CD4-positive, alpha-beta T cell (primary cell): Measurements from ENCODE around the gene LBHD1. TPM values are rescaled to one million over a fixed set of nuclear protein-coding genes. Genes with fewer than 3 reads are reported as not detected.

Experiments
- ATAC-seq: fragments of 200-7000 bp; cut with Tn5 transposase; one replicate; pipeline ENCODE4 v1.10.0; 2022; ENCODE audit warnings: mild to moderate bottlenecking; ENCODE audit not compliant: poor library complexity
- CTCF ChIA-PET: fragments of 350-600 bp; sonication (Branson Sonifier 250); formaldehyde crosslinking; loops from one replicate; lab custom pipeline; 2021; ENCODE audit warnings: antibody characterized with exemption, inconsistent platforms; lab: Charles Lee
- POLR2A ChIA-PET: fragments of 350-600 bp; sonication (Branson Sonifier 250); formaldehyde crosslinking; loops from one replicate; lab custom pipeline; 2021; ENCODE audit warnings: antibody characterized with exemption, inconsistent platforms; lab: Charles Lee
- DNase-seq, 14 experiments: peaks; one replicate each; pipeline ENCODE4 v3.0.0-alpha.2; 2013 to 2020; ENCODE audit warnings: mixed read lengths in 2 of 14
- H3K27ac ChIP-seq, 2 donors: one replicate each; pipeline versions ENCODE4 v1.5.1 to v1.7.0; 2013; ENCODE audit warnings: low read length in 2 of 2, low read depth in 1 of 2, mild to moderate bottlenecking in 1 of 2
- H3K27me3 ChIP-seq, 2 experiments: 1 replicate in 1 of 2; 2 replicates in 1 of 2; pipeline versions ENCODE4 v1.6.1 to v1.7.0; 2013; ENCODE audit warnings: low read length in 2 of 2, control low read depth in 1 of 2, mild to moderate bottlenecking in 1 of 2, moderate library complexity in 1 of 2; ENCODE audit not compliant: insufficient read depth in 2 of 2, control insufficient read depth in 1 of 2
- H3K36me3 ChIP-seq: one replicate; pipeline ENCODE4 v1.6.1; 2013; ENCODE audit warnings: low read length, control low read depth; ENCODE audit not compliant: insufficient read depth
- H3K4me1 ChIP-seq: one replicate; pipeline ENCODE4 v1.6.1; 2013; ENCODE audit warnings: low read length, control low read depth; ENCODE audit not compliant: insufficient read depth
- H3K4me3 ChIP-seq: one replicate; pipeline ENCODE4 v1.5.1; 2013; ENCODE audit warnings: mild to moderate bottlenecking, low read length, moderate library complexity
- H3K9me3 ChIP-seq, 2 experiments: 1 replicate in 1 of 2; 2 replicates in 1 of 2; pipeline versions ENCODE4 v1.6.1 to v1.7.0; 2013; ENCODE audit warnings: low read length in 2 of 2, mild to moderate bottlenecking in 2 of 2, control low read depth in 1 of 2, moderate library complexity in 1 of 2; ENCODE audit not compliant: control insufficient read depth in 1 of 2, insufficient read depth in 1 of 2
- H3K27ac Mint-ChIP-seq: one replicate; pipeline ENCODE4 v1.8.0; 2020; ENCODE audit warnings: mixed read lengths
- H3K27me3 Mint-ChIP-seq: one replicate; pipeline ENCODE4 v1.8.0; 2021; ENCODE audit warnings: mixed read lengths
- H3K36me3 Mint-ChIP-seq: one replicate; pipeline ENCODE4 v1.8.0; 2021; ENCODE audit warnings: low read depth, mixed read lengths
- H3K4me1 Mint-ChIP-seq: one replicate; pipeline ENCODE4 v1.8.0; 2021; ENCODE audit warnings: low read depth, mixed read lengths
- H3K4me3 Mint-ChIP-seq: one replicate; pipeline ENCODE4 v1.8.0; 2020; ENCODE audit warnings: mild to moderate bottlenecking, mixed read lengths
- H3K9me3 Mint-ChIP-seq: one replicate; pipeline ENCODE4 v1.8.0; 2020; ENCODE audit warnings: mixed read lengths
- intact Hi-C, 2 experiments: fragments of 100-400 bp; cut with DNase I in 1 of 2; cut with micrococcal nuclease in 1 of 2; formaldehyde crosslinking; loops; one replicate each; pipeline versions ENCODE4 v1.15.1 to v1.9.0; 2023 to 2025; cut with DNase I, micrococcal nuclease
- total RNA-seq, 174 experiments: library from RNA in 2 of 174; stranded (reverse) in 2 of 174; gene quantifications; one replicate each; pipeline ENCODE4 v1.2.3 and lab custom pipeline; 2021 to 2026
- TF ChIP-seq, protein P1 (sequence below): fragments of 200-600 bp; IDR thresholded peaks from one replicate; pipeline ENCODE4 v1.8.0; 2022; ENCODE audit warnings: antibody characterized with exemption, mild to moderate bottlenecking

The LBHD1 gene
- total RNA-seq, 2 experiments from 2014 or later: 10.4 to 10.5 TPM

DNA sequence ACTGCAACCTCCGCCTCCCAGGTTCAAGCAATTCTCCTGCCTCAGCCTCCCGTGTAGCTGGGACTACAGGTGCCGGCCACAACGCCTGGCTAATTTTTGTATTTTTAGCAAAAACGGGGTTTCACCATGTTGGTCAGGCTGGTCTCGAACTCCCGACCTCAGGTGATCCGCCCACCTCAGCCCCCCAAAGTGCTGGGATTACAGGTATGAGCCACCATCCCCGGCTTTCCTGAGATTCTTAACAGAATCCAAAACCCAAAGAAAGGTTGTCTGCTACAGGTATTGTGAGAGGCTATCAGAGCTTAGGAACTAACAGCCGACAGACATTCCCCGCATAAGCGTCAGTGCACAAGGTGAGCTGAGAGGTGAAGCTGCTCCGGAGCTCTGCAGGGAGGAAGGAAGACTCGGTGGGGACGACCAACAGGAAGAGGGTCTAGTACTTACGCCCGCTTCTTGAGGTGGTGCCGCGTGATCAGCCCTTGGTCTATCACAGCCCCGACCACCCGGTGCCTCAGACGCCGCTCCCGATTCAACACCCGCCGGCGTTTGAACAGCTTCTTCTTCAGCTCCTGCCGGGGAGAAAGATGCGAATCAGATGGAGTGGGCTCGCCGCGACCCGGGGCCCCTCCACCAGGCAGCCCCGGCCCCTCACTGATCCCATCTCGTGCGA lies 7.5 kb downstream of the LBHD1 start:
- peaks cover 42% of the 10 kb centered on the region for H3K4me1 ChIP-seq
- CTCF ChIA-PET: interaction anchor here (1.0 to 1.9 kb wide), 9 partner anchors 10 to 240 kb away, joined by 3 to 7 read pairs (median 5); partner anchors contain the start of genes B3GAT3, GANAB, INTS5 and TUT1
- no peaks in the 10 kb centered on the region for H3K27me3 ChIP-seq
- peak overlapping the region; percentile 73 for H3K4me3 ChIP-seq
- no peaks in the 10 kb centered on the region for H3K27me3 Mint-ChIP-seq
- intact Hi-C loops: loop anchor here (1.0 to 10.0 kb wide), 2 partner anchors 11 to 870 kb away; partner anchors contain the start of genes INTS5 (in 2 of the 2), FEN1 (in 1 of the 2) and TMEM258 (in 1 of the 2)
- peak overlapping the region; percentile 96 for H3K27ac Mint-ChIP-seq
- DNase-seq (peak in 13 of 14 experiments; percentile 33 to 78 (median 50)), ATAC-seq (peak; percentile 61)
- peaks cover 21% of the 10 kb centered on the region for H3K36me3 ChIP-seq
- peak overlapping the region; percentile 99 for H3K4me3 Mint-ChIP-seq
- no peaks in the 10 kb centered on the region for H3K9me3 Mint-ChIP-seq
- H3K4me1 Mint-ChIP-seq: peaks cover 35% of the 10 kb centered on the region
- POLR2A ChIA-PET: interaction anchor here (0.7 to 5.3 kb wide), 46 partner anchors 10 to 1621 kb away, joined by 3 to 170 read pairs (median 6); partner anchors contain the start of genes B3GAT3, BAD, BSCL2 and EEF1G
- H3K27ac ChIP-seq: peak overlapping the region; percentile 80 to 88
- H3K9me3 ChIP-seq: no peaks in the 10 kb centered on the region
- TF ChIP-seq, protein P1, sequence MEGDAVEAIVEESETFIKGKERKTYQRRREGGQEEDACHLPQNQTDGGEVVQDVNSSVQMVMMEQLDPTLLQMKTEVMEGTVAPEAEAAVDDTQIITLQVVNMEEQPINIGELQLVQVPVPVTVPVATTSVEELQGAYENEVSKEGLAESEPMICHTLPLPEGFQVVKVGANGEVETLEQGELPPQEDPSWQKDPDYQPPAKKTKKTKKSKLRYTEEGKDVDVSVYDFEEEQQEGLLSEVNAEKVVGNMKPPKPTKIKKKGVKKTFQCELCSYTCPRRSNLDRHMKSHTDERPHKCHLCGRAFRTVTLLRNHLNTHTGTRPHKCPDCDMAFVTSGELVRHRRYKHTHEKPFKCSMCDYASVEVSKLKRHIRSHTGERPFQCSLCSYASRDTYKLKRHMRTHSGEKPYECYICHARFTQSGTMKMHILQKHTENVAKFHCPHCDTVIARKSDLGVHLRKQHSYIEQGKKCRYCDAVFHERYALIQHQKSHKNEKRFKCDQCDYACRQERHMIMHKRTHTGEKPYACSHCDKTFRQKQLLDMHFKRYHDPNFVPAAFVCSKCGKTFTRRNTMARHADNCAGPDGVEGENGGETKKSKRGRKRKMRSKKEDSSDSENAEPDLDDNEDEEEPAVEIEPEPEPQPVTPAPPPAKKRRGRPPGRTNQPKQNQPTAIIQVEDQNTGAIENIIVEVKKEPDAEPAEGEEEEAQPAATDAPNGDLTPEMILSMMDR: no peak
- H3K36me3 Mint-ChIP-seq: peaks cover 39% of the 10 kb centered on the region

DNA sequence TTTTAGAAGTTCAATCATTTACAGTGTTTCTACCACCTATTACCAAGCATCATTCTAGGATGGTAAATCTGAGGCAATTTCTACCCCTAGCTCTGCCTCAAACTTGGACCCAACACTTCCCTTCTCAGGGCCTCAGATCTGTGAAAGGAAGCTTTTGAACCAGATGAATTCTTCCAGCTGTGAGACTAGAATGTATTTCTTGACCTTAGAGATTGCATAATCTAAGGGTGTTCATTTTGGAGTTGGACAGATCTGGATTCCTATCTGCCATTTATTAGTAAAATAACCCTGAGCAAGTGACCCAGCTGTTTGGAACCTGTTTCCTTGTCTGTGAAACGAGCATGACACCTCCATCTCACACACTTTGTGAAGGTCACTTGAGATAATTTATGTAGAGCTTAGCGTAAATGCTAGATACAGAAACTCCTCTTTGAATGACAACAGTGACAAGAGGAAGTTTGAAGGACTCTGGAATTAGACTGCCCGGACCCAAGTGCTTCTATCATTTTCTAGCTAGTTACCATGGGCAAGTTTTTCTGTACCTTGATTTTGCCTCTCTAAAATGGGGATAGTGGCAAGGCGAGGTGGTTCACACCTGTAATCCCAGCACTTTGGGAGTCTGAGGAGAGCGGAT lies 15.2 kb downstream of the LBHD1 start:
- ChIA-PET POLR2A (interaction anchor here (1.1 to 5.6 kb wide), 5 partner anchors 8 to 199 kb away, joined by 4 to 170 read pairs (median 5); partner anchors contain the start of genes C11orf98, CSKMT, GANAB and LBHD1), CTCF (no interaction called here)
- Histone ChIP-seq H3K27ac (no peak overlapping the region), H3K27me3 (no peaks in the 10 kb centered on the region), H3K9me3 (no peaks in the 10 kb centered on the region), H3K36me3 (no peaks in the 10 kb centered on the region), H3K4me3 (no peak overlapping the region), H3K4me1 (peaks cover 13% of the 10 kb centered on the region)
- intact Hi-C loops: no loop called here
- DNase-seq: no peak
- H3K4me3 Mint-ChIP-seq: peak overlapping the region; percentile 3
- H3K4me1 Mint-ChIP-seq: peaks cover 13% of the 10 kb centered on the region
- no peak for ATAC-seq
- H3K36me3 Mint-ChIP-seq: peaks cover 13% of the 10 kb centered on the region
- no peaks in the 10 kb centered on the region for H3K9me3 Mint-ChIP-seq
- H3K27ac Mint-ChIP-seq: no peak overlapping the region
- no peaks in the 10 kb centered on the region for H3K27me3 Mint-ChIP-seq
- TF ChIP-seq, protein P1: no peak

DNA sequence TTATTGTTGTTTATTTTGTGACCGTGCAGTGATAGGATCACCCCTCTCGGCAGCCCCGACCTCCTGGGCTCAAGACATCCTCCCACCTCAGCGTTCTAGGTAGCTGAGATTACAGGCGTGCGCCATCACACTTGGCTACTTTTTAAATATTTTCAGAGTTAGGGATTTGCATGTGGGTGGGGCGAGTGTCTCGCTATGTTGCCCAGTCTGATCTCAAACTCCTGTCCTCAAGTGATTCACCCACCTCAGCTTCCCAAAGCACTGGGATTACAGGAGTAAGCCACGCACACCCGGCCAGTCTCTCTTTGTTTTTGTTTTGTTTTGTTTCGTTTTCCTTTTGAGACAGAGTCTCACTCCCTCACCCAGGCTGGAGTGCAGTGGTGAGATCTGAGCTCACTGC lies 17.8 kb downstream of the LBHD1 start:
- TF ChIP-seq, protein P1: no peak
- Mint-ChIP-seq H3K27ac (peak overlapping the region; percentile 69), H3K9me3 (no peaks in the 10 kb centered on the region), H3K4me3 (peak overlapping the region; percentile 69), H3K4me1 (peaks cover 17% of the 10 kb centered on the region), H3K36me3 (peaks cover 13% of the 10 kb centered on the region), H3K27me3 (no peaks in the 10 kb centered on the region)
- Histone ChIP-seq H3K27me3 (no peaks in the 10 kb centered on the region), H3K4me1 (peaks cover 22% of the 10 kb centered on the region), H3K27ac (no peak overlapping the region), H3K36me3 (peaks cover 6% of the 10 kb centered on the region), H3K4me3 (no peak overlapping the region), H3K9me3 (no peaks in the 10 kb centered on the region)
- ChIA-PET POLR2A (interaction anchor here (1.1 to 5.6 kb wide), 4 partner anchors 8 to 63 kb away, joined by 3 to 170 read pairs (median 7); partner anchors contain the start of genes C11orf98, CSKMT, GANAB and TUT1), CTCF (interaction anchor here (1.3 kb wide), 1 partner anchor 40 kb away, joined by 4 read pairs; no protein-coding TSS in a partner anchor)
- intact Hi-C loops: loop anchor here in 1 of 2 experiments (5.0 kb wide), 2 partner anchors 42 to 62 kb away; partner anchors contain the start of genes EML3, ROM1 and TUT1
- DNase-seq: no peak
- ATAC-seq: no peak
